Stimulated activated CD8-positive, alpha-beta memory T cell treated with anti-CD3 and anti-CD28 coated beads, Interleukin-4, amount 100 ng/mL, for 1 hour (primary cell): Measurements from ENCODE around the gene BMP2K.
A peak's percentile ranks its signal among the peaks of the same experiment; 100 is the strongest.

Source experiments
- DNase-seq, 2 donors: peaks; one replicate each; pipeline ENCODE4 v3.0.0-alpha.2; 2020; ENCODE audit warnings: low read depth in 2 of 2, low spot score in 1 of 2

Gene BMP2K

GRCh38 chr4:78776079-78776728 lies at the start of gene BMP2K:
TSS of gene BMP2K (plus strand) at chr4:78776350. CDS start at chr4:78776544, 194 bp downstream.
- peak; percentile 56 to 63 for DNase-seq

- no peak for DNase-seq
Observed at GRCh38 chr4:78726546-78726945, 49.6 kb upstream of the BMP2K start.

- DNase-seq = no peak
Observed at GRCh38 chr4:78732332-78733104, 43.6 kb upstream of the BMP2K start.

GRCh38 chr4:78734441-78735162 lies 41.5 kb upstream of the BMP2K start:
- no peak for DNase-seq

- DNase-seq = no peak
Observed at GRCh38 chr4:78735697-78736096, 40.5 kb upstream of the BMP2K start.

- no peak for DNase-seq
Observed at GRCh38 chr4:78737035-78737434, 39.1 kb upstream of the BMP2K start.

DNA sequence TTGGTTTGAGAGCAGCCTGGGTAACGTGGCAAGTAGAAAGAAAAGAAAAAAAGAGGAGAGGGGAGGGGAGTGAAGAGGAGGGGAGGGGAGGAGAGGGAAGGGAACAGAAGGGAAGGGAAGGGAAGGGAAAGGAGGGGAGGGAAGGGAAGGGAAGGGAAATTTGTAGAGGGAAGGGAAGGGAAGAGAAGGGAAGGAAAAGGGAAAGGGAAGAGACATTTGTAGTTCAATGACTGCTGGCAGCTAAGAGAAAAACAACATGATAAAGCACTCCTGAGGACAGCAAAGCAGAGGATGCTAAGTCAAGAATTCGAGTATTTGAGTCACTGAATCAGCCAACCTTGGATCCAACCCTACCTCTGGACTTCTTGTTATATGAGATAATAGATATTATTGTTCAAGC lies 38.2 kb upstream of the BMP2K start:
- no peak for DNase-seq

GRCh38 chr4:78742300-78742699 lies 33.9 kb upstream of the BMP2K start:
- no peak for DNase-seq

- no peak for DNase-seq
Observed at GRCh38 chr4:78747475-78747922, 28.7 kb upstream of the BMP2K start.

DNA sequence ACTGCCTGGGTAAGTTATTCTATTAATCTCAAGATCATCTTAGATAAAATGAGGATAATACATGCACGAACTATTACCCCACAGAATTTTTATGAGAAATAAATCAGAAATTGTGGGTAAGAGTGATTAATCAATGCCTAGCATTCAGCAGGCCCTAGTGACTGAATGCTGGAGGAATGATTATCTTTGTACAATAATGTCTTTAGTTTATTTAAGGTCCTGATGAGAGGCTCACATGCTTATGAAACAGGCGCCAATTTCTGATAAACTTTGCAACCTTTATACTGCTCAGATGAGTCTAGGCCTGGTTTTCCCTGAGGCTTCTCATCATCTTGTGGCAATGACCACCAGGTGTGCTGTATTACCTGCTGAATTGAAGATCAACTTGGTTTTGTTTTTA lies 27.8 kb upstream of the BMP2K start:
- DNase-seq = no peak

DNA sequence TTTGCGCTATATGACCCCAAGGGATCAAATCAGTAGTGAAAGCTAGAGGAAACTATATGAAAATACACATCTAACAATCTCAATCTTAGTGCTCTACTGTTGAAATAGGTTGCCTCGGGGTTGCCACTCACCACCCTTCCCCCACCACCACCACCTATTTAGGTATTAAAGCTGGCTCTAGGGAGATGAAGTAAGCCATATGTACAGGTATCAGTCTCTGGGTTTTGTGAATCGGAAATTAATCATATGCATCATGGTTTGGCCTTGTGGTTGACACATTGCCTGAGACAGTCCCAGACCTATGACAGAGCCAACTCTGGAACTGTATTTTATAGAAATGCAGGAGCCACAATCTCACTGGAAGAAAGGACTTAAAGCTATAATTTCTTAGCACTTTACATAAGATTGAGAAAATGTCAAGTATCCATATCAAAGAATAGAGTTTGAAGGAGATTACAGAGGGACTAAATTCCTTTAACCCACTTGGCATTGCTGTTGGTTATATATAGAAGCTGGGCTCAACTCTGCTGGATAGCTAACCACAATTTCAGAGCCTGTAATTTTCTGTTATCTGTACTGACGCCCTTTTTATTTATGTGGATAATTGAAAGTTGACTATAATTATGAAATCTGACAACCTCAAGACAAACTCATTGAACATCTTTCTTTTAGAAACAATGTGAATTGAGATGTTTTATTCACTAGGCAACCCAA lies 26.7 kb upstream of the BMP2K start:
- DNase-seq = no peak

- no peak for DNase-seq
Observed at GRCh38 chr4:78749972-78750727, 26.0 kb upstream of the BMP2K start.

GRCh38 chr4:78753091-78753490 lies 23.1 kb upstream of the BMP2K start:
- no peak for DNase-seq

DNA sequence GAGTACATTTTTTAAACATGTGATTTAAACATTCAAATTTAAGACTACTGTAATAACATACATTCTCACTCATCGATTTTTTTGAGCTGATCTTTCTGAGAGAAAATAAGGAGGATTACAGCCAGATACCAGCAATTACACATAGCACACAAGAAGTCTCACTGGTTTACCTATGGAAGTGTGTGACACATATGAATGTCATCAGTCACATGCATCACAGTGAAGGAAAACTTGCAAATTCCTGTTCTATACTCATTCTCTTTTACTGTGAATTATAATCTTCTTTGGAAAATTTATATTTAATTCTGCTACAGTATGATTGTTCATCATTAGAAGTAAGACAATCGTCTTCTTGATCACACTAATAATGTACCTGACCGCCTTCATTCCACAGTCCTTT lies 21.3 kb upstream of the BMP2K start:
- no peak for DNase-seq

- DNase-seq = no peak
Observed at GRCh38 chr4:78756137-78756536, 20.0 kb upstream of the BMP2K start.

DNA sequence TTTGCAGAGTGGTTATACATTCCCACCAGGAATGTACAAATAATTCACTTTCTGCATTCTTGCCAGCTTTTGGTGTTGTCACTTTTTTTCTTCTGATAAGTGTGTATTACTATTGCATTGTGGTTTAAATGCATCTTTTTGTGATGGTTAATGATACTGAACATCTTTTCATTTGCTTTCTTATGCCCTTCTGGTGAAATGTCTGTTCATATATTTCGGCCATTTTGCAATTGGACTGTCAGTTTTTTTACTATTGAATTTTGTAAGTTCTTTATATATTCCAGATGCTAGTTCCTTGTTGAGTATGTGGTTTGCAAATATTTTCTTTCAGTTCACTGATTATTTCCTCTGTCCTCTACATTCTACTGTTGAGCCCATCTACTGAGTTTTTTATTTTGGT lies 19.4 kb upstream of the BMP2K start:
- no peak for DNase-seq

GRCh38 chr4:78757574-78757973 lies 18.6 kb upstream of the BMP2K start:
- DNase-seq = no peak

GRCh38 chr4:78758085-78758484 lies 18.1 kb upstream of the BMP2K start:
- DNase-seq = no peak

DNA sequence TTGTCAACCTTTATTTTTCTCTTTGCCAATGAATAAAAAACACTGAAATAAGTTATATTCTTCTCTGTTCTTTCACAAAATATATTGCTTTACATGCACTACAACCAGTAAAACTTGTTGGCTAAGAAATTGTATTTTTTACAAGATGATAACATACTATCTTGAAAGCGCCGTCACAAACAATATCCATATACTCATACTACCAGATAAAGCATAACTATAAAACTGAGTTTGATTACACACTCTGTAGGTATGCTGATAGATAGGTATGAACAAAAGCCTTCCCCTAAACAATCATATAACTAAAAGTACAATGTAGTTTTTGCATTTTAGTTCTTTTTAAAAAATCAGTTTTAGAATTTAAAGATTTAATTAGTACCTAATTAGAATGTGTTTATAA lies 13.6 kb upstream of the BMP2K start:
- no peak for DNase-seq

GRCh38 chr4:78763251-78763650 lies 12.9 kb upstream of the BMP2K start:
- DNase-seq = no peak
